Natural killer cell (primary cell): Measurements from ENCODE around the gene NLRC4. TPM values are rescaled to one million over a fixed set of nuclear protein-coding genes. Genes with fewer than 3 reads are reported as not detected.
"Not testable (repeated sequence)": the region's sequence is repeated elsewhere in the genome, so short reads cannot be mapped to it uniquely, and the experiment has no call there.

Experiments
- ATAC-seq, 3 donors: fragments of 150-1000 bp in 2 of 3; fragments of 200-7000 bp in 1 of 3; cut with Tn5 transposase; 1 replicate in 1 of 3; 2 replicates in 2 of 3; pipeline ENCODE4 v1.10.0; 2021; ENCODE audit warnings: mild to moderate bottlenecking in 2 of 3, moderate library complexity in 2 of 3
- DNase-seq, 2 donors: peaks; one replicate each; pipeline versions ENCODE4 v3.0.0 to v3.0.0-alpha.2; 2013 to 2021; ENCODE audit warnings: mixed read lengths in 1 of 2
- H3K27ac ChIP-seq: one replicate; pipeline ENCODE4 v1.5.1; 2013; ENCODE audit warnings: mild to moderate bottlenecking, low read length
- H3K27me3 ChIP-seq: one replicate; pipeline ENCODE4 v1.6.1; 2013; ENCODE audit warnings: low read length; ENCODE audit not compliant: control insufficient read depth, insufficient read depth
- H3K36me3 ChIP-seq: one replicate; pipeline ENCODE4 v1.6.1; 2013; ENCODE audit warnings: low read length; ENCODE audit not compliant: control insufficient read depth, insufficient read depth
- H3K4me1 ChIP-seq: one replicate; pipeline ENCODE4 v1.6.1; 2013; ENCODE audit warnings: low read length; ENCODE audit not compliant: control insufficient read depth, insufficient read depth
- H3K4me3 ChIP-seq: one replicate; pipeline ENCODE4 v1.5.1; 2013; ENCODE audit warnings: low read length
- H3K9me3 ChIP-seq: one replicate; pipeline ENCODE4 v1.6.1; 2013; ENCODE audit warnings: low read length; ENCODE audit not compliant: control insufficient read depth, insufficient read depth
- H3K27ac Mint-ChIP-seq, 2 donors: one replicate each; pipeline ENCODE4 v1.8.0; 2022; ENCODE audit warnings: mild to moderate bottlenecking in 2 of 2, mixed read lengths in 2 of 2, moderate library complexity in 1 of 2
- H3K27me3 Mint-ChIP-seq, 2 donors: one replicate each; pipeline ENCODE4 v1.8.0; 2022; ENCODE audit warnings: low read depth in 2 of 2, mixed read lengths in 2 of 2
- H3K36me3 Mint-ChIP-seq: one replicate; pipeline ENCODE4 v1.8.0; 2022; ENCODE audit warnings: mixed read lengths
- H3K4me1 Mint-ChIP-seq, 2 donors: one replicate each; pipeline ENCODE4 v1.8.0; 2022; ENCODE audit warnings: mixed read lengths in 2 of 2
- H3K4me3 Mint-ChIP-seq: one replicate; pipeline ENCODE4 v1.8.0; 2022; ENCODE audit warnings: mild to moderate bottlenecking, moderate library complexity, mixed read lengths
- H3K9me3 Mint-ChIP-seq, 2 donors: one replicate each; pipeline ENCODE4 v1.8.0; 2022; ENCODE audit warnings: mixed read lengths in 2 of 2
- WGBS: methylation state at CpG from one replicate; pipeline ENCODE4 v1.1.7; 2013; ENCODE audit warnings: missing lambda C conversion rate; ENCODE audit not compliant: insufficient coverage; 5-methylcytosine and 5-hydroxymethylcytosine counted together
- intact Hi-C: fragments of 100-400 bp; cut with micrococcal nuclease; formaldehyde crosslinking; loops from one replicate; pipeline ENCODE4 v1.14.2; 2022
- total RNA-seq, 4 donors: library from RNA; stranded (reverse); fragments of 120-200 nt in 1 of 4; gene quantifications; one replicate each; pipeline versions ENCODE4 v1.2.3 to v1.2.4, GENCODE V29; 2013 to 2022
- TF ChIP-seq, protein P1 (sequence below): fragments of 200-600 bp; IDR thresholded peaks from one replicate; pipeline ENCODE4 v1.8.0; 2022; ENCODE audit warnings: antibody characterized with exemption

Gene NLRC4
- total RNA-seq, 3 donors from 2014 or later (not counting 1 experiment from before 2014, with no cell fraction given): 0.30 to 0.54 (median 0.36) TPM

DNA sequence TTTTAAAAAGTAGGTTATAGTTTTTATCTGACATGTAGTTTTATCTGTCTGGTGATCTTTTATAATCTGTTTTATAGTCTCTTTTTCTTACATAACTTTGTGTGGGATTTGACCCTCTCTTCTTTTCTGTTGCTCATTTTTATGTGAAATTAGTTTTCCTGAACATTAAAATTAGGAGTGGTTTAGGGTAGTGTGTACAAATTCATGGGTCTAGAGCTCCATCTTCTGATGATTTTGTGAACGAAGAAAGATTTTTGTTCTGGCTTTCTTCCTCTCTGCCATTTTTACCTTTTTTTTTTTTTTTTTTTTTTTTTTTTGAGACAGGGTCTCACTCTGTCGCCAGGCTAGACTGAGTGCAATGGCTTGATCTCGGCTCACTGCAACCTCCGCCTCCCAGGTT is 52.4 kb downstream of the NLRC4 start:
- H3K36me3 ChIP-seq: peaks cover 11% of the 10 kb centered on the region
- ATAC-seq (no peak), DNase-seq (peak in 1 of 2 donors; percentile 13)
- H3K27me3 ChIP-seq: no peaks in the 10 kb centered on the region
- no peaks in the 10 kb centered on the region for H3K27me3 Mint-ChIP-seq
- peaks cover 6% of the 10 kb centered on the region in 2 donors for H3K4me1 Mint-ChIP-seq
- TF ChIP-seq, protein P1, sequence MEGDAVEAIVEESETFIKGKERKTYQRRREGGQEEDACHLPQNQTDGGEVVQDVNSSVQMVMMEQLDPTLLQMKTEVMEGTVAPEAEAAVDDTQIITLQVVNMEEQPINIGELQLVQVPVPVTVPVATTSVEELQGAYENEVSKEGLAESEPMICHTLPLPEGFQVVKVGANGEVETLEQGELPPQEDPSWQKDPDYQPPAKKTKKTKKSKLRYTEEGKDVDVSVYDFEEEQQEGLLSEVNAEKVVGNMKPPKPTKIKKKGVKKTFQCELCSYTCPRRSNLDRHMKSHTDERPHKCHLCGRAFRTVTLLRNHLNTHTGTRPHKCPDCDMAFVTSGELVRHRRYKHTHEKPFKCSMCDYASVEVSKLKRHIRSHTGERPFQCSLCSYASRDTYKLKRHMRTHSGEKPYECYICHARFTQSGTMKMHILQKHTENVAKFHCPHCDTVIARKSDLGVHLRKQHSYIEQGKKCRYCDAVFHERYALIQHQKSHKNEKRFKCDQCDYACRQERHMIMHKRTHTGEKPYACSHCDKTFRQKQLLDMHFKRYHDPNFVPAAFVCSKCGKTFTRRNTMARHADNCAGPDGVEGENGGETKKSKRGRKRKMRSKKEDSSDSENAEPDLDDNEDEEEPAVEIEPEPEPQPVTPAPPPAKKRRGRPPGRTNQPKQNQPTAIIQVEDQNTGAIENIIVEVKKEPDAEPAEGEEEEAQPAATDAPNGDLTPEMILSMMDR: no peak
- no peak overlapping the region for H3K27ac Mint-ChIP-seq
- no peaks in the 10 kb centered on the region for H3K9me3 Mint-ChIP-seq
- H3K4me1 ChIP-seq: no peaks in the 10 kb centered on the region
- peaks cover 7% of the 10 kb centered on the region for H3K36me3 Mint-ChIP-seq
- H3K4me3 ChIP-seq: no peak overlapping the region
- no peaks in the 10 kb centered on the region for H3K9me3 ChIP-seq
- no peak overlapping the region for H3K27ac ChIP-seq
- WGBS: 91% methylated on average over 4 of the region's 4 CpGs
- H3K4me3 Mint-ChIP-seq: no peak overlapping the region
- intact Hi-C loops: no loop called here

DNA sequence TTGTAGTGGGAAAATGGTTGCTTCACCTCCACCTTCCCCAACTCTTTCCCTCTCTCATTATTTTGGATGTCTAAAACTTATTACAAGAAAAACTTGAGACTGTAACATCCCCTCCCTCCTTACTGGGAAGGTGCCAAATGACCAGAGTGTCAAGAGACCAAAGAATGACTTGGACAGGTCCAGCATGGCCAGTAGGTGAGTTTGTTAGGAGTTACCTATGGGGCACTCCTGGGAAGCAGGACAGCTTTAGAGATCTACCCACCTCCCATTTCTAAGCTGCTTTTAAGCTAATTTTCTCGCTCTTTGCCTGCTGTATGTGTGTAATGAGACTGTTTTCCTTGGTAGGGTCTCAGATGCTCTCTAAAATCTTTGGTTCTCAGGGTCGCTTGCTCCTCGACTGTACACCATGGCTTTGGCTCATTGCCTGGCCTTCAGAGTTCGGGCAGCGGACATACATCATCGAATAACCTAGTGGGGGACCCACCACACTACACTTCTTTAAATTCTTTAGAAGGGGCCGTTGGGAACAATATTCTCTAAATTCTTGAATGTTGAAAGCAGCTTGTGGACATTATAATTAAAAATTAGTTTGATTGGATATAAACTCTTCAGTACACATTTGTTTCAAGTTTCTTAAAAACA is 53.8 kb downstream of the NLRC4 start:
- no peaks in the 10 kb centered on the region for H3K4me1 ChIP-seq
- no peak overlapping the region for H3K4me3 Mint-ChIP-seq
- H3K27ac ChIP-seq: no peak overlapping the region
- no peak for ATAC-seq
- no peaks in the 10 kb centered on the region for H3K9me3 ChIP-seq
- no peak overlapping the region for H3K4me3 ChIP-seq
- no peak overlapping the region for H3K27ac Mint-ChIP-seq
- H3K9me3 Mint-ChIP-seq: no peaks in the 10 kb centered on the region
- WGBS: 92% methylated on average over 4 of the region's 7 CpGs
- peaks cover 7% of the 10 kb centered on the region for H3K36me3 Mint-ChIP-seq
- peaks cover 11% of the 10 kb centered on the region for H3K36me3 ChIP-seq
- DNase-seq: no peak
- TF ChIP-seq, protein P1: no peak
- H3K4me1 Mint-ChIP-seq: peaks cover 6% of the 10 kb centered on the region in 2 donors
- no peaks in the 10 kb centered on the region for H3K27me3 ChIP-seq
- intact Hi-C loops: no loop called here
- no peaks in the 10 kb centered on the region for H3K27me3 Mint-ChIP-seq

DNA sequence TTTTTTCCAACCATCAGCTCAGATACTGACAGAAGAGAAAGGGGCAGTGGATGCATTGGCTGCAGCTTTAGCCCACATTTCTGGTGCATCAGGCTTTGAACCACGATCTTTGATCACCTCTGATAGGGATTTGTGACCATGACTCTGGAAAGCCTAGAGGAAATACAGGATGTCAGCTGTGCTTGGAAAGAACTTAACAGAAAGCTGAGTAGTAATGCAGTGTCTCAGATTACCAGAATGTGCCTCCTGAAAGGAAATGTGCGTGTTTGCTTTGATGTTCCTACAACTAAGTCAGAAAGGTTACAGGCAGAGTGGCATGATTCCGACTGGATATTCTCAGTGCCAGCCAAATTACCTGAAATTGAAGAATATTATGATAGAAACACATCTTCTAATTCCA is 61.3 kb downstream of the NLRC4 start:
- peaks cover 14% of the 10 kb centered on the region for H3K36me3 Mint-ChIP-seq

DNA sequence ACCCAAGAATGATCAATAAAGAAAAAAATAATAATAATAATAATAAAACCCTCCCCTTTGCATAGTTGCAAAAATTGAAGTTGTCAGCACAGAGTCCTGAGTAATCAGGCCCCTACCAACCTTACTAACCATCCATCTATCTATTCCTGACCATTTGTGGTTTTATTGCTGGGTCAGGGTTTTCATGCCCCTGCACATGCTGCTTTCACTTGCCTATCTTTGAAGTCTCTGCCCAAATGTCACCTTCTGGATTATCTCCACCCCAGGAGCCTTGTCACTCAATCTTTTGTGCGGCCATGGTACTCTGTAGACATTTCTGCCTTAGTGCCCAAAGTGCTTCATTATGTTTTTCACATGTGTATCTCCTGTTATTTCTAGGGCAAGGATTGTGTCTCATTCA is 63.9 kb downstream of the NLRC4 start:
- Histone ChIP-seq H3K27me3 (no peaks in the 10 kb centered on the region), H3K36me3 (peaks cover 44% of the 10 kb centered on the region), H3K4me1 (no peaks in the 10 kb centered on the region), H3K27ac (no peak overlapping the region), H3K4me3 (no peak overlapping the region), H3K9me3 (no peaks in the 10 kb centered on the region)
- no peak for ATAC-seq
- Mint-ChIP-seq H3K4me1 (peaks cover 0 to 7% of the 10 kb centered on the region in 2 donors), H3K36me3 (peaks cover 14% of the 10 kb centered on the region), H3K27ac (peak overlapping the region in 1 of 2 donors; percentile 6), H3K4me3 (no peak overlapping the region), H3K9me3 (no peaks in the 10 kb centered on the region), H3K27me3 (no peaks in the 10 kb centered on the region)
- intact Hi-C loops: no loop called here
- TF ChIP-seq, protein P1: no peak
- WGBS: 92% methylated on average over 1 of the region's 1 CpG
- DNase-seq: no peak

More for the DNA sequence above, 61.3 kb downstream of the NLRC4 start:
- intact Hi-C loops, DNase-seq, H3K4me3 ChIP-seq, ATAC-seq, H3K27me3 Mint-ChIP-seq, H3K4me3 Mint-ChIP-seq, H3K27ac Mint-ChIP-seq, H3K27me3 ChIP-seq, H3K4me1 Mint-ChIP-seq, H3K9me3 Mint-ChIP-seq, H3K9me3 ChIP-seq, H3K4me1 ChIP-seq, H3K27ac ChIP-seq: not testable (repeated sequence)
- peaks cover 29% of the 10 kb centered on the region for H3K36me3 ChIP-seq
- WGBS: 99% methylated on average over 3 of the region's 3 CpGs
